Kidney epithelial cell (primary cell): ENCODE data around the gene OR51V1. TPM values are rescaled to one million over a fixed set of nuclear protein-coding genes. Genes with fewer than 3 reads are reported as not detected.

Experiments
- DNase-seq: peaks from one replicate; pipeline ENCODE4 v3.0.0-alpha.2; 2010; ENCODE audit warnings: low read depth
- H3K27me3 ChIP-seq: 2 replicates; pipeline ENCODE4 v1.6.0; 2011; ENCODE audit warnings: low read length; ENCODE audit not compliant: control insufficient read depth, insufficient read depth
- H3K36me3 ChIP-seq: 2 replicates; pipeline ENCODE4 v1.5.1; 2011; ENCODE audit warnings: low read length; ENCODE audit not compliant: control insufficient read depth, insufficient read depth
- H3K4me3 ChIP-seq: 2 replicates; pipeline ENCODE4 v1.5.1; 2011; ENCODE audit warnings: low read depth, mild to moderate bottlenecking, control low read depth, low read length
- CTCF ChIP-seq: IDR thresholded peaks from 2 replicates; pipeline ENCODE4 v1.5.1; 2011; ENCODE audit warnings: mild to moderate bottlenecking, moderate library complexity, low read length, control low read depth, inconsistent platforms; ENCODE audit not compliant: insufficient read depth, poor library complexity, severe bottlenecking
- total RNA-seq: library from RNA; depleted of rRNA; stranded (reverse); fragments of >200 nt; gene quantifications from 2 replicates; pipeline ENCODE4 v1.2.3, GENCODE V29; 2015

OR51V1 gene
- total RNA-seq, 1 donor from 2014 or later, result not detected

- Histone ChIP-seq H3K36me3 (no peaks in the 10 kb centered on the region), H3K4me3 (no peak overlapping the region), H3K27me3 (no peaks in the 10 kb centered on the region)
- TF ChIP-seq CTCF, result no peak
- no peak for DNase-seq
These were observed 2.9 kb downstream of the OR51V1 start for GRCh38 chr11:5197536-5197935.

- TF ChIP-seq CTCF, result no peak
- DNase-seq, result no peak
- Histone ChIP-seq H3K36me3 (no peaks in the 10 kb centered on the region), H3K4me3 (no peak overlapping the region), H3K27me3 (no peaks in the 10 kb centered on the region)
These were observed 3.8 kb downstream of the OR51V1 start for GRCh38 chr11:5196731-5197130.

GRCh38 chr11:5196067-5196466 lies 4.4 kb downstream of the OR51V1 start:
- H3K36me3 ChIP-seq, result no peaks in the 10 kb centered on the region
- H3K4me3 ChIP-seq, result no peak overlapping the region
- H3K27me3 ChIP-seq, result no peaks in the 10 kb centered on the region
- DNase-seq, result no peak
- TF ChIP-seq CTCF, result no peak

- Histone ChIP-seq H3K36me3 (no peaks in the 10 kb centered on the region), H3K27me3 (no peaks in the 10 kb centered on the region), H3K4me3 (no peak overlapping the region)
- TF ChIP-seq CTCF, result no peak
- no peak for DNase-seq
These were observed 7.7 kb downstream of the OR51V1 start for GRCh38 chr11:5192738-5193137.

- no peak for TF ChIP-seq CTCF
- no peaks in the 10 kb centered on the region for H3K27me3 ChIP-seq
- DNase-seq, result no peak
- H3K4me3 ChIP-seq, result no peak overlapping the region
- H3K36me3 ChIP-seq, result no peaks in the 10 kb centered on the region
These were observed 12.3 kb downstream of the OR51V1 start for GRCh38 chr11:5188201-5188600.

GRCh38 chr11:5178046-5178837 lies 22.2 kb downstream of the OR51V1 start:
- H3K27me3 ChIP-seq, result no peaks in the 10 kb centered on the region
- DNase-seq, result no peak
- TF ChIP-seq CTCF, result no peak
- H3K36me3 ChIP-seq, result no peaks in the 10 kb centered on the region
- no peak overlapping the region for H3K4me3 ChIP-seq
